Fibroblast of lung (primary cell): ENCODE results near the gene RAC3. TPM values are rescaled to one million over a fixed set of nuclear protein-coding genes. Genes with fewer than 3 reads are reported as not detected.

ENCODE experiments used
- DNase-seq, 2 donors: peaks; one replicate each; pipeline versions ENCODE4 v3.0.0 to v3.0.0-alpha.2; 2010; ENCODE audit warnings: low read depth in 2 of 2
- H2AFZ ChIP-seq: 2 replicates; pipeline ENCODE4 v1.5.1; 2012; ENCODE audit warnings: low read length, control low read depth, inconsistent platforms
- H3K27ac ChIP-seq: 2 replicates; pipeline ENCODE4 v1.5.1; 2011; ENCODE audit warnings: low read length, control low read depth; ENCODE audit not compliant: insufficient read depth
- H3K27me3 ChIP-seq: 2 replicates; pipeline ENCODE4 v1.5.1; 2011; ENCODE audit warnings: mild to moderate bottlenecking, low read length; ENCODE audit not compliant: control insufficient read depth, insufficient read depth
- H3K36me3 ChIP-seq: 2 replicates; pipeline ENCODE4 v1.5.1; 2011; ENCODE audit warnings: low read length; ENCODE audit not compliant: control insufficient read depth, insufficient read depth
- H3K4me1 ChIP-seq: 2 replicates; pipeline ENCODE4 v1.5.1; 2011; ENCODE audit warnings: low read length; ENCODE audit not compliant: control insufficient read depth, insufficient read depth; ENCODE audit errors: extremely low read depth
- H3K4me2 ChIP-seq: 2 replicates; pipeline ENCODE4 v1.5.1; 2011; ENCODE audit warnings: low read length, control low read depth; ENCODE audit not compliant: insufficient read depth; ENCODE audit errors: extremely low read depth
- H3K4me3 ChIP-seq, 4 experiments: fragments of 200-600 bp in 1 of 4; sonication (generic) in 1 of 4; replicated peaks in 1 of 4; 2 replicates each; pipeline ENCODE4 v1.5.1; 2011 to 2016; ENCODE audit warnings: low read length in 4 of 4, low read depth in 3 of 4, mild to moderate bottlenecking in 3 of 4, control low read depth in 2 of 4, inconsistent platforms in 1 of 4, mixed read lengths in 1 of 4; ENCODE audit not compliant: insufficient read depth in 1 of 4; ENCODE audit errors: control extremely low read depth in 1 of 4
- H3K79me2 ChIP-seq: 2 replicates; pipeline ENCODE4 v1.5.1; 2012; ENCODE audit warnings: mild to moderate bottlenecking, low read length, inconsistent platforms; ENCODE audit not compliant: control insufficient read depth, insufficient read depth
- H3K9ac ChIP-seq: 2 replicates; pipeline ENCODE4 v1.5.1; 2011; ENCODE audit warnings: mild to moderate bottlenecking, low read length, control low read depth; ENCODE audit not compliant: insufficient read depth
- H3K9me3 ChIP-seq: 2 replicates; pipeline ENCODE4 v1.5.1; 2012; ENCODE audit warnings: low read depth, low read length; ENCODE audit not compliant: control insufficient read depth, insufficient read depth
- H4K20me1 ChIP-seq: 2 replicates; pipeline ENCODE4 v1.5.1; 2011; ENCODE audit warnings: low read length; ENCODE audit not compliant: control insufficient read depth, insufficient read depth; ENCODE audit errors: extremely low read depth
- EZH2 ChIP-seq: IDR thresholded peaks from 2 replicates; pipeline ENCODE4 v1.5.1; 2012; ENCODE audit warnings: low read length, control low read depth, mild to moderate bottlenecking; ENCODE audit errors: missing control alignments
- polyA plus RNA-seq, 2 donors: library from polyadenylated mRNA; depleted of rRNA in 1 of 2; stranded (reverse) in 1 of 2; unstranded in 1 of 2; fragments of >200 nt; gene quantifications; 2 replicates each; pipeline ENCODE4 v1.2.1, GENCODE V29; 2011 to 2012; ENCODE audit warnings: missing spikeins in 1 of 2
- total RNA-seq: library from RNA; depleted of rRNA; stranded (reverse); fragments of >200 nt; gene quantifications from 2 replicates; pipeline ENCODE4 v1.2.1, GENCODE V29; 2014
- TF ChIP-seq, protein P1 (sequence below), 2 donors: IDR thresholded peaks in 1 of 2; conservative IDR thresholded peaks in 1 of 2; 1 replicate in 1 of 2; 2 replicates in 1 of 2; pipeline ENCODE4 v1.5.1; 2011 to 2012; ENCODE audit warnings: low read length in 2 of 2, control low read depth in 1 of 2, inconsistent platforms in 1 of 2, low read depth in 1 of 2, mild to moderate bottlenecking in 1 of 2

Gene RAC3
- total and polyA plus RNA-seq, 2 donors (not counting 1 experiment from before 2014, with no cell fraction given) = 4.3 to 6.6 TPM

GRCh38 chr17:82051776-82052637, 20.5 kb downstream of the RAC3 start, which contains the start of the genes GPS1 and RFNG:
GPS1 (plus strand) TSS chr17:82051898; CDS start chr17:82051932, 34 bp downstream.
RFNG (minus strand) TSS chr17:82051811; CDS start chr17:82051766, 45 bp downstream.
- Histone ChIP-seq H3K9ac (peak within 1 kb of the TSS; percentile 80), H3K27ac (peak within 1 kb of the TSS; percentile 50), H2AFZ (peak within 1 kb of the TSS; percentile 23), H3K79me2 (peaks cover 21% of the 10 kb centered on the region), H3K9me3 (no peaks in the 10 kb centered on the region), H3K4me1 (peaks cover 7% of the 10 kb centered on the region), H3K27me3 (no peaks in the 10 kb centered on the region), H3K4me2 (peak within 1 kb of the TSS; percentile 92), H3K4me3 (peak within 1 kb of the TSS; percentile 72 to 88 (median 82)), H4K20me1 (no peaks in the 10 kb centered on the region), H3K36me3 (peaks cover 49% of the 10 kb centered on the region)
- DNase-seq = peak; percentile 39 to 55
- TF ChIP-seq EZH2 = no peak
- TF ChIP-seq, protein P1, sequence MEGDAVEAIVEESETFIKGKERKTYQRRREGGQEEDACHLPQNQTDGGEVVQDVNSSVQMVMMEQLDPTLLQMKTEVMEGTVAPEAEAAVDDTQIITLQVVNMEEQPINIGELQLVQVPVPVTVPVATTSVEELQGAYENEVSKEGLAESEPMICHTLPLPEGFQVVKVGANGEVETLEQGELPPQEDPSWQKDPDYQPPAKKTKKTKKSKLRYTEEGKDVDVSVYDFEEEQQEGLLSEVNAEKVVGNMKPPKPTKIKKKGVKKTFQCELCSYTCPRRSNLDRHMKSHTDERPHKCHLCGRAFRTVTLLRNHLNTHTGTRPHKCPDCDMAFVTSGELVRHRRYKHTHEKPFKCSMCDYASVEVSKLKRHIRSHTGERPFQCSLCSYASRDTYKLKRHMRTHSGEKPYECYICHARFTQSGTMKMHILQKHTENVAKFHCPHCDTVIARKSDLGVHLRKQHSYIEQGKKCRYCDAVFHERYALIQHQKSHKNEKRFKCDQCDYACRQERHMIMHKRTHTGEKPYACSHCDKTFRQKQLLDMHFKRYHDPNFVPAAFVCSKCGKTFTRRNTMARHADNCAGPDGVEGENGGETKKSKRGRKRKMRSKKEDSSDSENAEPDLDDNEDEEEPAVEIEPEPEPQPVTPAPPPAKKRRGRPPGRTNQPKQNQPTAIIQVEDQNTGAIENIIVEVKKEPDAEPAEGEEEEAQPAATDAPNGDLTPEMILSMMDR (conservative IDR thresholded peaks at IDR 0.05 in 1 of 2, IDR thresholded peaks at IDR 0.05 in 1 of 2; ENCODE audit: low read depth in 1 of 2, low read length in 2 of 2) = no peak

- TF ChIP-seq, protein P1 (conservative IDR thresholded peaks at IDR 0.05 in 1 of 2, IDR thresholded peaks at IDR 0.05 in 1 of 2; ENCODE audit: low read depth in 1 of 2, low read length in 2 of 2) = no peak
- TF ChIP-seq EZH2 = no peak
- Histone ChIP-seq H3K4me3 (peak overlapping the region; percentile 72 to 88 (median 82)), H2AFZ (no peak overlapping the region), H3K4me2 (peak overlapping the region; percentile 92), H3K27me3 (no peaks in the 10 kb centered on the region), H3K79me2 (peaks cover 21% of the 10 kb centered on the region), H3K4me1 (peaks cover 7% of the 10 kb centered on the region), H3K9ac (peak overlapping the region; percentile 80), H4K20me1 (no peaks in the 10 kb centered on the region), H3K27ac (peak overlapping the region; percentile 47), H3K9me3 (no peaks in the 10 kb centered on the region), H3K36me3 (peaks cover 48% of the 10 kb centered on the region)
- no peak for DNase-seq
Observed at GRCh38 chr17:82052638-82053059, 21.2 kb downstream of the RAC3 start.

GRCh38 chr17:82053130-82053529, 21.7 kb downstream of the RAC3 start:
- Histone ChIP-seq H3K27me3 (no peaks in the 10 kb centered on the region), H3K4me3 (peak overlapping the region; percentile 72 to 88 (median 82)), H3K36me3 (peaks cover 47% of the 10 kb centered on the region), H3K27ac (no peak overlapping the region), H4K20me1 (no peaks in the 10 kb centered on the region), H3K9me3 (no peaks in the 10 kb centered on the region), H3K79me2 (peaks cover 21% of the 10 kb centered on the region), H3K4me1 (peaks cover 7% of the 10 kb centered on the region), H3K4me2 (peak overlapping the region; percentile 92), H2AFZ (no peak overlapping the region), H3K9ac (no peak overlapping the region)
- TF ChIP-seq EZH2 = no peak
- TF ChIP-seq, protein P1 (conservative IDR thresholded peaks at IDR 0.05 in 1 of 2, IDR thresholded peaks at IDR 0.05 in 1 of 2; ENCODE audit: low read depth in 1 of 2, low read length in 2 of 2) = no peak
- no peak for DNase-seq
